Measurements from ENCODE around the gene ENTHD1.

DNA sequence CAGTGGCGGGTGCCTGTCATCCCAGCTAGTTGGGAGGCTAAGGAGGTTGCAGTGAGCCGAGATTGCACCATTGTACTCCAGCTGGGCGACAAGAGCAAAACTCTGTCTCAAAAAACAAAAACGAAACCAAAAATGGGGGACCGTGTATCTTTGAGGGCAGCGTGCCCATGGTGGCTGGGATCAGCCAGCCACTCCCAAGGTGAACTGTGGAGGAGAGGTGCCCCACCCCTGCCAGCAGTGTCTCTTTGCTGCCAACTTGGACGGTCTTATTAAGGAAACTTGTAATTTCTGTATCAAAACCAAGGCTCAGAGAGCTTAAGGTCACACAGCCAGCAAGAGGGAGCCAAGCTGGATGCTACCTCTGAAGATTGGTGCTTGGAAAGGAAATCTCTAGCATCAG is 175.4 kb downstream of the ENTHD1 start:
- TF ChIP-seq POLR2A (IDR thresholded peaks at IDR 0.05; ENCODE audit: low read length): no peak
- no peak for TF ChIP-seq GATA1 (IDR thresholded peaks at IDR 0.05; ENCODE audit: low read depth, low read length)
